ENCODE results near the gene FETUB.

Gene FETUB

GRCh38 chr3:186639778-186640472 is at the start of gene FETUB:
FETUB (plus strand) TSS chr3:186640399; CDS start chr3:186640461, 62 bp downstream.
- no peak for DNase-seq (ENCODE audit: low read depth in 2 of 3, low spot score in 1 of 3)

GRCh38 chr3:186590580-186591295 is 49.5 kb upstream of the FETUB start:
- DNase-seq (ENCODE audit: low read depth in 2 of 3, low spot score in 1 of 3) = no peak

- no peak for DNase-seq (ENCODE audit: low read depth in 2 of 3, low spot score in 1 of 3)
These were observed 47.5 kb upstream of the FETUB start for GRCh38 chr3:186592682-186593081.

- DNase-seq (ENCODE audit: low read depth in 2 of 3, low spot score in 1 of 3) = no peak
These were observed 46.3 kb upstream of the FETUB start for GRCh38 chr3:186593862-186594261.

- DNase-seq (ENCODE audit: low read depth in 2 of 3, low spot score in 1 of 3) = no peak
These were observed 45.5 kb upstream of the FETUB start for GRCh38 chr3:186594591-186595113.

- DNase-seq (ENCODE audit: low read depth in 2 of 3, low spot score in 1 of 3) = no peak
These were observed 43.5 kb upstream of the FETUB start for GRCh38 chr3:186596568-186597287.

- no peak for DNase-seq (ENCODE audit: low read depth in 2 of 3, low spot score in 1 of 3)
These were observed 42.0 kb upstream of the FETUB start for GRCh38 chr3:186598108-186598784.

GRCh38 chr3:186598794-186599141 is 41.4 kb upstream of the FETUB start:
- DNase-seq (ENCODE audit: low read depth in 2 of 3, low spot score in 1 of 3) = no peak

GRCh38 chr3:186599142-186599784 is 40.9 kb upstream of the FETUB start:
- DNase-seq (ENCODE audit: low read depth in 2 of 3, low spot score in 1 of 3) = no peak

GRCh38 chr3:186599785-186600166 is 40.4 kb upstream of the FETUB start:
- no peak for DNase-seq (ENCODE audit: low read depth in 2 of 3, low spot score in 1 of 3)

- DNase-seq (ENCODE audit: low read depth in 2 of 3, low spot score in 1 of 3) = no peak
These were observed 39.3 kb upstream of the FETUB start for GRCh38 chr3:186600896-186601295.

GRCh38 chr3:186603159-186603558 is 37.0 kb upstream of the FETUB start:
- no peak for DNase-seq (ENCODE audit: low read depth in 2 of 3, low spot score in 1 of 3)

GRCh38 chr3:186605078-186605477 is 35.1 kb upstream of the FETUB start:
- no peak for DNase-seq (ENCODE audit: low read depth in 2 of 3, low spot score in 1 of 3)

GRCh38 chr3:186605561-186606545 is 34.3 kb upstream of the FETUB start:
- DNase-seq (ENCODE audit: low read depth in 2 of 3, low spot score in 1 of 3) = no peak

- DNase-seq (ENCODE audit: low read depth in 2 of 3, low spot score in 1 of 3) = no peak
These were observed 31.5 kb upstream of the FETUB start for GRCh38 chr3:186608624-186609215.

- DNase-seq (ENCODE audit: low read depth in 2 of 3, low spot score in 1 of 3) = no peak
These were observed 30.8 kb upstream of the FETUB start for GRCh38 chr3:186609247-186609868.

GRCh38 chr3:186612065-186612464 is 28.1 kb upstream of the FETUB start:
- no peak for DNase-seq (ENCODE audit: low read depth in 2 of 3, low spot score in 1 of 3)

GRCh38 chr3:186612721-186613636 is 27.2 kb upstream of the FETUB start, which contains the start of gene AHSG:
AHSG (plus strand) TSS chr3:186613060; CDS start chr3:186613142, 82 bp downstream.
- DNase-seq (ENCODE audit: low read depth in 2 of 3, low spot score in 1 of 3) = no peak
